HCT116 (cell line): ENCODE results near the gene DHRS12. TPM values are rescaled to one million over a fixed set of nuclear protein-coding genes. Genes with fewer than 3 reads are reported as not detected.

ENCODE experiments used
- ATAC-seq: fragments of 200-7000 bp; cut with Tn5 transposase; 2 replicates; pipeline ENCODE4 v1.9.1; 2020; ENCODE audit warnings: mild to moderate bottlenecking, moderate library complexity
- BruUV-seq: library from RNA; stranded (reverse); fragments of 400-500 nt; replicated peaks from 2 replicates; lab custom pipeline; 2021; lab: Mats Ljungman, UMichigan
- CTCF ChIA-PET: fragments of 300-600 bp; sonication (Branson Sonifier 250); formaldehyde crosslinking; loops from one replicate; lab custom pipeline; 2021; ENCODE audit warnings: antibody characterized with exemption; lab: Charles Lee
- POLR2A ChIA-PET: fragments of 300-600, 350-600 bp; sonication (Branson Sonifier 250); formaldehyde crosslinking; loops from one replicate; lab custom pipeline; 2021; ENCODE audit warnings: antibody characterized with exemption; lab: Charles Lee
- RAD21 ChIA-PET, 2 experiments: fragments of 300-600 bp; sonication (Branson Sonifier 250); formaldehyde crosslinking; loops; one replicate each; lab custom pipeline; 2023; ENCODE audit warnings: low total read pairs in 2 of 2; ENCODE audit not compliant: uncharacterized antibody in 2 of 2, unreplicated experiment in 2 of 2, low non-redundant PET in 1 of 2; lab: Charles Lee
- DNase-seq: peaks from one replicate; pipeline ENCODE4 v3.0.0-alpha.2; 2010; ENCODE audit warnings: low read depth, low spot score
- H2AFZ ChIP-seq: fragments of 200-600 bp; shearing (Covaris generic), sonication (generic); 2 replicates; pipeline ENCODE4 v1.6.1; 2017; ENCODE audit warnings: low read depth, mixed run types, mixed read lengths, antibody characterized with exemption, low read length; ENCODE audit not compliant: poor library complexity, severe bottlenecking
- H3K27ac ChIP-seq: 2 replicates; pipeline ENCODE4 v1.5.1; 2012; ENCODE audit warnings: low read depth, low read length
- H3K27me3 ChIP-seq: fragments of 200-600 bp; sonication (generic); 2 replicates; pipeline ENCODE4 v1.6.1; 2016; ENCODE audit warnings: mixed run types, low read length, mixed read lengths; ENCODE audit not compliant: insufficient read depth
- H3K36me3 ChIP-seq, 2 experiments: fragments of 200-500 bp in 1 of 2; fragments of 200-600 bp in 1 of 2; sonication (Bioruptor generic) in 1 of 2; sonication (generic) in 1 of 2; 2 replicates each; pipeline versions ENCODE4 v1.5.1 to v1.6.1; 2014 to 2016; ENCODE audit warnings: low read length in 2 of 2, inconsistent platforms in 1 of 2, mixed read lengths in 1 of 2, mixed run types in 1 of 2; ENCODE audit not compliant: insufficient read depth in 2 of 2, control insufficient read depth in 1 of 2
- H3K4me1 ChIP-seq, 2 experiments: fragments of 200-600 bp in 1 of 2; sonication (generic) in 1 of 2; 2 replicates each; pipeline versions ENCODE4 v1.5.1 to v1.6.1; 2012 to 2017; ENCODE audit warnings: low read length in 2 of 2, inconsistent platforms in 1 of 2, mild to moderate bottlenecking in 1 of 2, mixed read lengths in 1 of 2, mixed run types in 1 of 2, moderate library complexity in 1 of 2; ENCODE audit not compliant: insufficient read depth in 2 of 2, control insufficient read depth in 1 of 2
- H3K4me2 ChIP-seq: fragments of 200-600 bp; sonication (generic); 2 replicates; pipeline ENCODE4 v1.6.1; 2017; ENCODE audit warnings: mixed run types, low read length, mixed read lengths
- H3K4me3 ChIP-seq, 2 experiments: fragments of 200-600 bp in 1 of 2; sonication (generic) in 1 of 2; replicated peaks in 1 of 2; 2 replicates each; pipeline ENCODE4 v1.5.1; 2011 to 2016; ENCODE audit warnings: low read length in 2 of 2, control low read depth in 1 of 2, low read depth in 1 of 2, mild to moderate bottlenecking in 1 of 2, mixed read lengths in 1 of 2, mixed run types in 1 of 2
- H3K79me2 ChIP-seq: fragments of 200-600 bp; sonication (generic); 2 replicates; pipeline ENCODE4 v1.6.1; 2017; ENCODE audit warnings: mild to moderate bottlenecking, mixed run types, low read length, moderate library complexity, mixed read lengths; ENCODE audit not compliant: insufficient read depth
- H3K9ac ChIP-seq: fragments of 200-600 bp; sonication (generic); 2 replicates; pipeline ENCODE4 v1.6.1; 2016; ENCODE audit warnings: low read length, mixed read lengths
- H3K9me2 ChIP-seq: fragments of 200-600 bp; sonication (generic), shearing (Covaris generic); 2 replicates; pipeline ENCODE4 v1.6.1; 2017; ENCODE audit warnings: mixed run types, mild to moderate bottlenecking, moderate library complexity; ENCODE audit not compliant: insufficient read depth
- H3K9me3 ChIP-seq, 2 experiments: fragments of 200-500 bp in 1 of 2; fragments of 200-600 bp in 1 of 2; sonication (Bioruptor generic) in 1 of 2; sonication (generic) in 1 of 2; 2 replicates each; pipeline ENCODE4 v1.6.1; 2014 to 2017; ENCODE audit warnings: low read length in 2 of 2, mixed read lengths in 2 of 2, inconsistent platforms in 1 of 2, low read depth in 1 of 2, mild to moderate bottlenecking in 1 of 2, mixed run types in 1 of 2, moderate library complexity in 1 of 2; ENCODE audit not compliant: control insufficient read depth in 1 of 2, insufficient read depth in 1 of 2
- H4K20me1 ChIP-seq: fragments of 200-600 bp; sonication (generic), shearing (Covaris generic); 2 replicates; pipeline ENCODE4 v1.6.1; 2017; ENCODE audit warnings: mixed run types, mild to moderate bottlenecking, moderate library complexity; ENCODE audit not compliant: insufficient read depth
- CEBPB ChIP-seq: IDR thresholded peaks from 2 replicates; pipeline ENCODE4 v1.6.1; 2012; ENCODE audit warnings: low read depth
- MAX ChIP-seq: IDR thresholded peaks from 2 replicates; pipeline ENCODE4 v1.6.1; 2012
- POLR2AphosphoS5 ChIP-seq: IDR thresholded peaks from 2 replicates; pipeline ENCODE4 v1.6.1; 2011; ENCODE audit warnings: mild to moderate bottlenecking, low read depth, low read length, moderate library complexity
- SIN3A ChIP-seq: IDR thresholded peaks from 2 replicates; pipeline ENCODE4 v1.6.1; 2012; ENCODE audit warnings: low read depth
- SP1 ChIP-seq: IDR thresholded peaks from 2 replicates; pipeline ENCODE4 v1.6.1; 2012; ENCODE audit warnings: low read depth
- SRF ChIP-seq: IDR thresholded peaks from 2 replicates; pipeline ENCODE4 v1.6.1; 2012; ENCODE audit warnings: low read depth
- YY1 ChIP-seq: IDR thresholded peaks from 2 replicates; pipeline ENCODE4 v1.6.1; 2011; ENCODE audit warnings: low read length, low read depth, moderate library complexity, mild to moderate bottlenecking; ENCODE audit not compliant: insufficient replicate concordance; ENCODE audit errors: extremely low read depth
- ZBTB33 ChIP-seq: IDR thresholded peaks from 2 replicates; pipeline ENCODE4 v1.6.1; 2011; ENCODE audit warnings: mild to moderate bottlenecking, low read length, moderate library complexity; ENCODE audit not compliant: insufficient replicate concordance; ENCODE audit errors: extremely low read depth
- intact Hi-C: fragments of 100-400 bp; cut with micrococcal nuclease; formaldehyde crosslinking; loops from 2 replicates; pipeline ENCODE4 v1.10.0; 2022
- total RNA-seq: library from RNA; stranded (reverse); gene quantifications from one replicate; pipeline ENCODE4 v1.2.1, GENCODE V29; 2021; ENCODE audit not compliant: unreplicated experiment

DHRS12 gene
- total RNA-seq, 1 experiment from 2014 or later, result 3.9 TPM

- BruUV-seq, result no TSS peak
- POLR2A ChIA-PET, result interaction anchor here (2.4 kb wide), 1 partner anchor 306 kb away, joined by 9 read pairs; the partner anchor contains the start of gene INTS6
- ATAC-seq, result no peak
These were observed 45.3 kb downstream of the DHRS12 start for GRCh38 chr13:51758691-51759090.

GRCh38 chr13:51756651-51757050 is 47.3 kb downstream of the DHRS12 start:
- Histone ChIP-seq H3K9me2 (no peaks in the 10 kb centered on the region), H3K36me3 (no peaks in the 10 kb centered on the region; a peak in 1 of 4 replicates), H2AFZ (no peak overlapping the region), H3K4me2 (no peak overlapping the region), H3K9me3 (no peaks in the 10 kb centered on the region), H3K4me1 (no peaks in the 10 kb centered on the region), H3K4me3 (no peak overlapping the region), H3K27me3 (no peaks in the 10 kb centered on the region), H3K27ac (no peak overlapping the region), H3K79me2 (no peaks in the 10 kb centered on the region), H3K9ac (no peak overlapping the region), H4K20me1 (no peaks in the 10 kb centered on the region)
- BruUV-seq, result no TSS peak
- DNase-seq (no peak), ATAC-seq (no peak)
- CTCF ChIA-PET, result no interaction called here
- TF ChIP-seq SP1 (no peak), ZBTB33 (no peak), MAX (no peak), SIN3A (no peak), POLR2AphosphoS5 (no peak), SRF (no peak), YY1 (no peak), CEBPB (no peak)
- RAD21 ChIA-PET, result no interaction called here
- intact Hi-C loops, result no loop called here
- POLR2A ChIA-PET, result no interaction called here

More at GRCh38 chr13:51758691-51759090, 45.3 kb downstream of the DHRS12 start:
- Histone ChIP-seq H4K20me1 (no peaks in the 10 kb centered on the region), H3K9ac (no peak overlapping the region), H3K9me2 (no peaks in the 10 kb centered on the region), H3K27me3 (no peaks in the 10 kb centered on the region), H3K4me3 (no peak overlapping the region), H2AFZ (no peak overlapping the region), H3K27ac (no peak overlapping the region), H3K4me2 (no peak overlapping the region), H3K79me2 (no peaks in the 10 kb centered on the region), H3K4me1 (no peaks in the 10 kb centered on the region), H3K9me3 (no peaks in the 10 kb centered on the region), H3K36me3 (no peaks in the 10 kb centered on the region; a peak in 1 of 4 replicates)
- no peak for TF ChIP-seq MAX
- no peak for DNase-seq
- intact Hi-C loops, result no loop called here
- ChIA-PET CTCF (no interaction called here), RAD21 (no interaction called here)
